Neural progenitor cell (in vitro differentiated cells): Measurements from ENCODE around the gene AQR. TPM values are rescaled to one million over a fixed set of nuclear protein-coding genes. Genes with fewer than 3 reads are reported as not detected.
A peak's percentile ranks its signal among the peaks of the same experiment; 100 is the strongest.
"Not testable (repeated sequence)": the region's sequence is repeated elsewhere in the genome, so short reads cannot be mapped to it uniquely, and the experiment has no call there.

Experiments
- DNase-seq: peaks from one replicate; pipeline ENCODE4 v3.0.0-alpha.2; 2016; ENCODE audit warnings: low spot score
- H2AFZ ChIP-seq: fragments of 200-600 bp; sonication (generic); replicated peaks from 2 replicates; pipeline ENCODE4 v1.6.1; 2016; ENCODE audit warnings: antibody characterized with exemption
- H3F3A ChIP-seq: fragments of 200-600 bp; sonication (generic); 2 replicates; pipeline ENCODE4 v1.6.1; 2016; ENCODE audit warnings: antibody characterized with exemption, low read depth
- H3K27ac ChIP-seq: fragments of 200-600 bp; sonication (generic); 2 replicates; pipeline ENCODE4 v1.5.1; 2016; ENCODE audit warnings: mild to moderate bottlenecking
- H3K27me3 ChIP-seq: fragments of 200-600 bp; sonication (generic); 2 replicates; pipeline ENCODE4 v1.6.1; 2016; ENCODE audit warnings: mild to moderate bottlenecking, moderate library complexity
- H3K36me3 ChIP-seq: fragments of 200-600 bp; sonication (generic); 2 replicates; pipeline ENCODE4 v1.5.1; 2016
- H3K4me1 ChIP-seq: fragments of 200-600 bp; sonication (generic); 2 replicates; pipeline ENCODE4 v1.6.1; 2016; ENCODE audit warnings: mixed run types
- H3K4me2 ChIP-seq: fragments of 200-600 bp; sonication (generic); 2 replicates; pipeline ENCODE4 v1.6.1; 2016
- H3K4me3 ChIP-seq: fragments of 200-600 bp; sonication (generic); 2 replicates; pipeline ENCODE4 v1.5.1; 2016
- H3K79me2 ChIP-seq: fragments of 200-600 bp; sonication (generic); 2 replicates; pipeline ENCODE4 v1.6.1; 2016; ENCODE audit warnings: low read depth
- H3K9ac ChIP-seq: fragments of 200-600 bp; sonication (generic); 2 replicates; pipeline ENCODE4 v1.6.1; 2016
- H3K9me3 ChIP-seq: fragments of 200-600 bp; sonication (generic); 2 replicates; pipeline ENCODE4 v1.5.1; 2016; ENCODE audit warnings: low read depth
- H4K20me1 ChIP-seq: fragments of 200-600 bp; sonication (generic); 2 replicates; pipeline ENCODE4 v1.6.1; 2016; ENCODE audit warnings: low read depth
- H3K27ac Mint-ChIP-seq: 3 replicates; pipeline ENCODE4 v1.8.0; 2021; ENCODE audit warnings: mixed read lengths
- H3K27me3 Mint-ChIP-seq: 2 replicates; pipeline ENCODE4 v1.8.0; 2022; ENCODE audit warnings: low read depth, mild to moderate bottlenecking, inconsistent platforms, moderate library complexity, mixed read lengths; ENCODE audit not compliant: insufficient read depth
- H3K36me3 Mint-ChIP-seq: 3 replicates; pipeline ENCODE4 v1.8.0; 2021; ENCODE audit warnings: mixed read lengths
- H3K4me1 Mint-ChIP-seq: 3 replicates; pipeline ENCODE4 v1.8.0; 2021; ENCODE audit warnings: mixed read lengths
- H3K4me3 Mint-ChIP-seq: 3 replicates; pipeline ENCODE4 v1.8.0; 2021; ENCODE audit warnings: mild to moderate bottlenecking, moderate library complexity, mixed read lengths
- H3K9me3 Mint-ChIP-seq: 3 replicates; pipeline ENCODE4 v1.8.0; 2020; ENCODE audit warnings: mixed read lengths
- EZH2 ChIP-seq: fragments of 200-600 bp; sonication (generic); IDR thresholded peaks from 2 replicates; pipeline ENCODE4 v1.6.1; 2017; ENCODE audit warnings: antibody characterized with exemption, mild to moderate bottlenecking, moderate library complexity
- EZH2phosphoT487 ChIP-seq: fragments of 200-600 bp; sonication (generic); IDR thresholded peaks from 2 replicates; pipeline ENCODE4 v1.6.1; 2017; ENCODE audit warnings: antibody characterized with exemption
- total RNA-seq: library from RNA; depleted of rRNA; stranded (reverse); fragments of >200 nt; gene quantifications from 2 replicates; pipeline ENCODE4 v1.2.3, GENCODE V29; 2015; ENCODE audit warnings: low replicate concordance
- TF ChIP-seq, protein P1 (sequence below): fragments of 200-600 bp; sonication (generic); IDR thresholded peaks from 2 replicates; pipeline ENCODE4 v1.5.1; 2017; ENCODE audit warnings: antibody characterized with exemption, mild to moderate bottlenecking

The AQR gene
- total RNA-seq, 1 donor from 2014 or later = 54.3 TPM

DNA sequence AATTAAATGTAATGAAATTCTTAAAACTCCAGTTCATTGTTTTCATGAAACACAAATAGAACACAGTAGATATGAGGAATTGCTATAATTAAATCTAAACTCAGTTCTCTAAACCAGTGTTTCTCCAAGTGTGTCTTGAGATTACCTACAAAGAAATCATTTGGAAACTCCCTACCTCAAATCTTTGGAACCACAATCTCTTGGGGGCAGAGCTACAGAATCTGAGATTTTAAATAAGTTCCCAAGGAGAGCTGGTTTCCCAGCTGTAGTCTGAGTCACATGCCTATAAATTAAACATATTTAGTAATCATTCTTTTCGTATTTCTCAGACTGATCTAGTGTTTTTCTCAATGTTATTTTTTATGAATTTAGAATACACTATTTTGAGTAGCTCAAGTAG lies 157.2 kb downstream of the AQR start:
- Histone ChIP-seq H3K4me1 (no peaks in the 10 kb centered on the region), H3K9ac (no peak overlapping the region), H3K79me2 (no peaks in the 10 kb centered on the region), H3K9me3 (no peaks in the 10 kb centered on the region), H3K36me3 (no peaks in the 10 kb centered on the region), H3K27ac (no peak overlapping the region), H3K4me2 (no peak overlapping the region), H4K20me1 (no peaks in the 10 kb centered on the region), H2AFZ (no peak overlapping the region), H3K27me3 (no peaks in the 10 kb centered on the region), H3F3A (no peaks in the 10 kb centered on the region), H3K4me3 (no peak overlapping the region)
- TF ChIP-seq EZH2 (no peak), EZH2phosphoT487 (no peak)
- TF ChIP-seq, protein P1, sequence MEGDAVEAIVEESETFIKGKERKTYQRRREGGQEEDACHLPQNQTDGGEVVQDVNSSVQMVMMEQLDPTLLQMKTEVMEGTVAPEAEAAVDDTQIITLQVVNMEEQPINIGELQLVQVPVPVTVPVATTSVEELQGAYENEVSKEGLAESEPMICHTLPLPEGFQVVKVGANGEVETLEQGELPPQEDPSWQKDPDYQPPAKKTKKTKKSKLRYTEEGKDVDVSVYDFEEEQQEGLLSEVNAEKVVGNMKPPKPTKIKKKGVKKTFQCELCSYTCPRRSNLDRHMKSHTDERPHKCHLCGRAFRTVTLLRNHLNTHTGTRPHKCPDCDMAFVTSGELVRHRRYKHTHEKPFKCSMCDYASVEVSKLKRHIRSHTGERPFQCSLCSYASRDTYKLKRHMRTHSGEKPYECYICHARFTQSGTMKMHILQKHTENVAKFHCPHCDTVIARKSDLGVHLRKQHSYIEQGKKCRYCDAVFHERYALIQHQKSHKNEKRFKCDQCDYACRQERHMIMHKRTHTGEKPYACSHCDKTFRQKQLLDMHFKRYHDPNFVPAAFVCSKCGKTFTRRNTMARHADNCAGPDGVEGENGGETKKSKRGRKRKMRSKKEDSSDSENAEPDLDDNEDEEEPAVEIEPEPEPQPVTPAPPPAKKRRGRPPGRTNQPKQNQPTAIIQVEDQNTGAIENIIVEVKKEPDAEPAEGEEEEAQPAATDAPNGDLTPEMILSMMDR = no peak
- Mint-ChIP-seq H3K4me3 (no peak overlapping the region), H3K36me3 (no peaks in the 10 kb centered on the region), H3K4me1 (no peaks in the 10 kb centered on the region), H3K9me3 (no peaks in the 10 kb centered on the region), H3K27me3 (no peaks in the 10 kb centered on the region), H3K27ac (no peak overlapping the region)
- DNase-seq = no peak

DNA sequence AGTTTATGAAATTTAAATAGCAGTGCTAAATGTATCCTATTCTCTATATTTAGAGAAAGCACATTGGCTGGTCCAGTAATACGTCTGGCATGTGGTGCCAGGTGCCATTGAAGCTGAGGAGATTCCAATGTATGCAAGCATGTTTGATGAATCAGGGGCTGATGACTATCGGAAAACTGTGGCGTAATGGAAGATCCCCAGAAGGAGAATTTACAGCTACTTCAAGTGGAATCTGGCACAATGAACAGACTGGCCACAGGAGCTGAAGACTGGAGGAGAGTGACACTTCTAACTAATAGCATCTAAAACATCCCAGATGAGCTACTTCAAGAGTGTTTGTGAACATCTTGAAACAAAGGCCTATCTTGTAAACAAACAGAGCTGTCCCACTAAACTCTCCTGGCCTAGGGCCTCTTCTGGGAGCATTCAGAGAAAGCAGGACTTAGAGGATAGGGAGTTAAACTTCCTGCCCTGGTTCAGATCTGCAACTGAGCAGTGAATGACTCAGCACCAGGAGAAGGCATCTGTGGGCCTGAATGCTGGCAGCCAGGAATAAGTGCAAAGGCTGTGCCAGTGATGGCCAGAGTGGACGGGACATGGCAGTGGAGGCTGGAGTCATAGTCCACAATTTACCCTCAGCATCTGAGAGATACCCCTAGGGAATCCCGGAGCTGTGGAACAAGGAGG lies 159.0 kb downstream of the AQR start:
- no peaks in the 10 kb centered on the region for H3K9me3 ChIP-seq
- H3K4me3 ChIP-seq = no peak overlapping the region
- H3K9ac ChIP-seq = no peak overlapping the region
- Mint-ChIP-seq H3K27me3 (no peaks in the 10 kb centered on the region), H3K4me3 (no peak overlapping the region), H3K27ac (no peak overlapping the region), H3K9me3 (peaks cover 6% of the 10 kb centered on the region), H3K36me3 (no peaks in the 10 kb centered on the region), H3K4me1 (no peaks in the 10 kb centered on the region)
- H3F3A ChIP-seq = no peaks in the 10 kb centered on the region
- H2AFZ ChIP-seq = peak overlapping the region; percentile 45
- H3K4me2 ChIP-seq = no peak overlapping the region
- DNase-seq = no peak
- H3K27ac ChIP-seq = no peak overlapping the region
- TF ChIP-seq EZH2phosphoT487 (no peak), EZH2 (no peak)
- TF ChIP-seq, protein P1 = no peak
- no peaks in the 10 kb centered on the region for H3K27me3 ChIP-seq
- H4K20me1 ChIP-seq = no peaks in the 10 kb centered on the region
- no peaks in the 10 kb centered on the region for H3K36me3 ChIP-seq
- no peaks in the 10 kb centered on the region for H3K79me2 ChIP-seq
- H3K4me1 ChIP-seq = no peaks in the 10 kb centered on the region

DNA sequence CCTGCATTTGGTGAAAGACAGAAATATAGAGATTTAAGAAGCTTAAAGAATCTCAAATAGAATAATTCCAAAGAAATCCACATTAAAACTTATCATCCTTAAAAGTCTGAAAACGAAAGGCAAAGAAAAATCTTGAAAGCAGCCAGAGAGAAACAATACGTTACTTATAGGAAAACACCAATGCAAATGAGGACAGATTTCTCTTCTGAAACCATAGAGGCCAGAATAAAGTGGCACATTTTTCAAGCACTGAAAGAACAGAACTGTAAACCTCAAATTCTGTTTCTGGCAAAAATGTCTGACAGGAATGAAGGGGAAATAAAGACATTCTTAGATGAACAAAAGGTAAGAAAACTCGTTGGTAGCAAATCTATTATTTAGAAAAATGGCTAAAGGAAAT lies 160.4 kb downstream of the AQR start:
- H3K36me3 Mint-ChIP-seq = no peaks in the 10 kb centered on the region
- H3K27me3 ChIP-seq = no peaks in the 10 kb centered on the region
- no peak for DNase-seq
- no peak overlapping the region for H3K9ac ChIP-seq
- peaks cover 6% of the 10 kb centered on the region for H3K9me3 Mint-ChIP-seq
- no peaks in the 10 kb centered on the region for H4K20me1 ChIP-seq
- no peak for TF ChIP-seq EZH2phosphoT487
- no peak overlapping the region for H3K27ac ChIP-seq
- H2AFZ ChIP-seq = no peak overlapping the region
- no peaks in the 10 kb centered on the region for H3K79me2 ChIP-seq
- no peaks in the 10 kb centered on the region for H3K27me3 Mint-ChIP-seq
- no peaks in the 10 kb centered on the region for H3K4me1 ChIP-seq
- H3F3A ChIP-seq = no peaks in the 10 kb centered on the region
- H3K4me3 ChIP-seq = no peak overlapping the region
- H3K36me3 ChIP-seq = no peaks in the 10 kb centered on the region
- H3K4me1 Mint-ChIP-seq = no peaks in the 10 kb centered on the region
- no peak overlapping the region for H3K4me2 ChIP-seq
- H3K9me3 ChIP-seq = no peaks in the 10 kb centered on the region
- no peak overlapping the region for H3K4me3 Mint-ChIP-seq
- no peak overlapping the region for H3K27ac Mint-ChIP-seq

DNA sequence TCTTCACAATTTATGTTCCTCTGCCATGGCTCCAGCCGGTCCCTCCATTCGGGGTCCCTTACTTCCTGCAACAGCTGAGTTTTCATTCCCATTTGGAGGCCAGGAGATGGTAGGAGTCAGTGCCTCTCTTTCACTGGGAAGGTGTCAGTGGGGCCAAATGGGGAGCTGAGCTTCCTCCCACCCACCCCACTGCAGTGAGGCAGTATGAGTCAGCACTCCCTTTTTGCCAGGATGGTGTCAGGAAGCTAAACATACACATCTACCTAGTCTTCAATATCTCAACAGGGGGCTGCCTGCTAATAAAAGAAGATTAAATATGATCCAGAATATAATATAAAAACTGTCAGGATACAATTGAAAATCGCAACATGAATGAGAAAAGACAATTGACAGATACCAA lies 161.5 kb downstream of the AQR start:
- Histone ChIP-seq H3K9ac (no peak overlapping the region), H3K9me3 (no peaks in the 10 kb centered on the region), H3K27ac (no peak overlapping the region), H3K27me3 (no peaks in the 10 kb centered on the region), H2AFZ (no peak overlapping the region), H3K36me3 (no peaks in the 10 kb centered on the region), H3F3A (no peaks in the 10 kb centered on the region), H3K79me2 (no peaks in the 10 kb centered on the region), H3K4me3 (no peak overlapping the region), H4K20me1 (no peaks in the 10 kb centered on the region), H3K4me2 (no peak overlapping the region), H3K4me1 (no peaks in the 10 kb centered on the region)
- H3K9me3 Mint-ChIP-seq = peaks cover 6% of the 10 kb centered on the region
- no peak for TF ChIP-seq EZH2
- TF ChIP-seq, protein P1 = no peak
- no peak for TF ChIP-seq EZH2phosphoT487
- no peaks in the 10 kb centered on the region for H3K27me3 Mint-ChIP-seq
- H3K36me3 Mint-ChIP-seq = no peaks in the 10 kb centered on the region
- H3K4me3 Mint-ChIP-seq = no peak overlapping the region
- H3K4me1 Mint-ChIP-seq = no peaks in the 10 kb centered on the region
- no peak for DNase-seq
- no peak overlapping the region for H3K27ac Mint-ChIP-seq

DNA sequence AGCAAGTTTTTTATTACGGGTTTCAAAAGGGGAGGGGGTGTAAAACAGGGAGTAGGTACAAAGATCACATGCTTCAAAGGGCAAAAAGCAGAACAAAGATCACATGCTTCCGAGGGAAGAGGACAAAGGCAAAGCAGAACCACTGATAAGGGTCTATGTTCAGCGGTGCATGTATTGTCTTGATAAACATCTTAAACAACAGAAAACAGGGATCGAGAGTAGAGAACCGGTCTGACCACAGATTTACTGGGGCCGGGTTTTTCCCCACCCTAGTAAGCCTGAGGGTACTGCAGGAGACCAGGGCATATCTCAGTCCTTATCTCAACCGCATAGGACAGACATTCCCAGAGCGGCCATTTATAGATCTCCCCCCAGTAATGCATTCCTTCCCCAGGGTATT lies 162.3 kb downstream of the AQR start:
- H3K4me3 Mint-ChIP-seq, H3K9ac ChIP-seq, H3K4me1 ChIP-seq, H3K27me3 Mint-ChIP-seq, H3K4me2 ChIP-seq, H3K4me3 ChIP-seq, H4K20me1 ChIP-seq, DNase-seq, H3K36me3 ChIP-seq, H2AFZ ChIP-seq, H3K4me1 Mint-ChIP-seq, H3K27me3 ChIP-seq, H3K27ac ChIP-seq, H3K27ac Mint-ChIP-seq, H3K9me3 ChIP-seq, H3F3A ChIP-seq, H3K9me3 Mint-ChIP-seq, H3K36me3 Mint-ChIP-seq, H3K79me2 ChIP-seq: not testable (repeated sequence)
